ENCODE measurements around the gene FGD6.
A peak's percentile ranks its signal among the peaks of the same experiment; 100 is the strongest.
"Not testable (repeated sequence)": the region's sequence is repeated elsewhere in the genome, so short reads cannot be mapped to it uniquely, and the experiment has no call there.

The FGD6 gene

GRCh38 chr12:95178136-95178535 is 39.1 kb downstream of the FGD6 start:
- no peak for DNase-seq (ENCODE audit: low spot score)

GRCh38 chr12:95177201-95177768 is 40.0 kb downstream of the FGD6 start:
- DNase-seq (ENCODE audit: low spot score), result no peak

DNA sequence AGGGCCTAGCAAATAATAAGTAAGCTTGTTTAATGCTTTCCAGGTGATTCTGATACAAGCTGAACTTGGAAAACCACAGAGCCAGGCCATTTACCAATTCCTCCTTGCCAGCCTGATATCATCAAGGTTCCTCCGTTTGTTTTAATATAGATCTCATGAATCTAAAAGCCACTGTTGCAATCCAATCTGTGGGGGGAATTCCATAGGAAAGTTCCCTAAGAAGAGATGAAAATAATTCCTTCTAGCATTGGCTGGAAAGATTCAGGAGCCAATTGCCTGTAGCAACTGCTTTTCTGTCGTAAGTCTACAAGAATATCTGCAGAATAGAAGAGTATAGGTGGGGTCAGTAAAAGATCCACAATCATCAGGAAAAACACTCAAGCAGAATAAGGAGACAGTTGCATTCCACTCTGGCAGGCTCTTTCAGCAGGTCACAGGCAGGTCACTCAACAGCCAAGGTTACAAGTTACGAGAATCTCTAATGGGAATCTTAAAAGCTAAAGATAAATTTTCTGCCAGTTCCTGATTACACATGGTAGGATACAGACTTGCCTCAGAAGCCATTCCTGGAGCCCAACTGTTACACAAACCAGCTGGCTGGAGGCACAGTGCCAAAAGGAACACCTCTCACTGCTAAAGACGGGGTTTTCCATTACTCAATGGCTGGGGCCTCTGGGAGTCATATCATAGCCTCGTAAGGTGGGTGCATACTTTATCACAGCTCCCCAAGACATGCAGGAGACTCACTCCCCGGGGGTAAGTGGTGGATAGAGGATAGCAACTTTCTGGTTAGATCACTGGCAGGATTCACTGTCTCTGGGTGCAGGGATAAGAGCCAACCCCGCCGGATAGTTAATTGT is 43.6 kb downstream of the FGD6 start:
- DNase-seq (ENCODE audit: low spot score), result peak; percentile 35

DNA sequence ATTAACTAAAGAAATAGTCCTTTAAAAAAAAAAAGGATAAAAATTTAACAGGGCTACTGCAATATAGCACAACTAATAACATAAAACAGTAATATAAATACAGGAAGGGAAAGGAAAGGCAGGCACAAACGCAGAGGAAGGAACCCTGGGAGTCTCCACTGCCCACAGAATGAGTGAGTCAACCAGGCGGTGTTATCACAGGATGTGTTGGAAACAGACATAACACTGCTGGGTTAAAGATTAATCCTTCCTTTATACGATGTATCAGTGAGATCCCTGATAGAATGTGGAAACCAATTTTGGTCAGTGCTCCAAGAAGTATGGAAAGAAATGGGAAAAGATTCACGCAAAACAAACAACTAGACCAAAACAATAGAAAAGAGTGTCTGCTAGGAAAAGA is 47.9 kb downstream of the FGD6 start:
- peak; percentile 77 for DNase-seq (ENCODE audit: low spot score)

DNA sequence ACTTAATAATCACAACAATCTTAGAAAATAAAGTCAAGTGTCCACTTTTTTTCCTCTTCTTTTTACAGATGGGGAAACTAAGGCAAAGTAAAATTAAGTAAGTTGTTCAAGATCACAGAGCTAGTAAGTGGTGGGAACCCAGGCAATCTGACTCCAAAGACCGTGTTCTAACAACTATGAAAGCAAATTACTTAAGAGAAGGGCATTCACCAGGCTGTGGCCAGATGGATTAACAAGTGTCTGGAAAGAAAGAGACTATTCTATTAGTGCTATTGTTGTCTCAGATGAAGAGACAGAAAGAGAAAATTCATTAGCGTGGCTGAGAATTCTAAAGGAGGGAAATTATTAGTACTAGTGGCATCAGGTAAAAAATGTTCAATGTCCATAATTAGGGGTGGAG is 48.5 kb downstream of the FGD6 start:
- DNase-seq (ENCODE audit: low spot score), result no peak

DNA sequence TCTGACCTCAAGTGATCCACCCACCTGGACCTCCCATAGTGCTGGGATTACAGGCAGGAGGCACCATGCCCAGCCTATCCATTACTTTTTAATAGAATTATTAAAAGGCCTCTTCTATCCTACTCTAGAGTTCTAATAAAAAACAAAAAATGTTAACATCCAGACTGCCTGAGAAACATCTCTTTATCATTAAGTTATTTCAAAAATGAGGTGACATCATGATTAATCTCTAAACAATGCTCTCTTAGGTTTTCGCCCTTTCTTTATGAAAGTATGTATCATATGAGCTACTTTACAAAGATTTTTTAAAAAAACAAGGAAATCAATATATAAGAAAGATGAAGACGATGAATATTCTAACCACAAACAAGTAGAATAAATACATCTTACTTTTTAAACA is 52.6 kb downstream of the FGD6 start:
- no peak for DNase-seq (ENCODE audit: low spot score)

GRCh38 chr12:95158919-95159318 is 58.3 kb downstream of the FGD6 start:
- no peak for DNase-seq (ENCODE audit: low spot score)

GRCh38 chr12:95151821-95152220 is 65.4 kb downstream of the FGD6 start:
- DNase-seq (ENCODE audit: low spot score), result no peak

GRCh38 chr12:95151406-95151805 is 65.9 kb downstream of the FGD6 start:
- no peak for DNase-seq (ENCODE audit: low spot score)

DNA sequence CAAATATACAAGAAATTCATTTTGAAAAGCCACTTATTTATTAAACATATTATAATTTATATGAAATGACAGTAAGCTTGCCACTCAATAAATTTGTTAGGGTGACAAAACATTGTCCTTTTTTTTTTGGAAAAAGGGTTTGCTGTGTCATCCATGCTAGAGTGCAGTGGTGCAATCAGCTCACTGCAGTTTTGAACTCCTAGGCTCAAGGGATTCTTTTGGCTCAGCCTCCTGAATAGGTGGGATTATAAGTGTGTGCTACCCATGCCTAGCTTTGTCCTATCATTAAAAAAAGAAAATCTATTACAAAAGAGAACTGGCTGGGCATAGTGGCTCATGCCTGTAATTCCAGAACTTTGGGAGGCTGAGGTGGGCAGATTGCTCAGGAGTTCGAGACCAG is 66.8 kb downstream of the FGD6 start:
- no peak for DNase-seq (ENCODE audit: low spot score)

- DNase-seq (ENCODE audit: low spot score), result no peak
Measured at GRCh38 chr12:95147866-95148265, 69.4 kb downstream of the FGD6 start.

GRCh38 chr12:95146769-95147168 is 70.5 kb downstream of the FGD6 start:
- no peak for DNase-seq (ENCODE audit: low spot score)

- no peak for DNase-seq (ENCODE audit: low spot score)
Measured at GRCh38 chr12:95143621-95144205, 73.6 kb downstream of the FGD6 start.

GRCh38 chr12:95142431-95143151 is 74.7 kb downstream of the FGD6 start:
- DNase-seq (ENCODE audit: low spot score), result no peak

- no peak for DNase-seq (ENCODE audit: low spot score)
Measured at GRCh38 chr12:95141310-95141709, 76.0 kb downstream of the FGD6 start.

DNA sequence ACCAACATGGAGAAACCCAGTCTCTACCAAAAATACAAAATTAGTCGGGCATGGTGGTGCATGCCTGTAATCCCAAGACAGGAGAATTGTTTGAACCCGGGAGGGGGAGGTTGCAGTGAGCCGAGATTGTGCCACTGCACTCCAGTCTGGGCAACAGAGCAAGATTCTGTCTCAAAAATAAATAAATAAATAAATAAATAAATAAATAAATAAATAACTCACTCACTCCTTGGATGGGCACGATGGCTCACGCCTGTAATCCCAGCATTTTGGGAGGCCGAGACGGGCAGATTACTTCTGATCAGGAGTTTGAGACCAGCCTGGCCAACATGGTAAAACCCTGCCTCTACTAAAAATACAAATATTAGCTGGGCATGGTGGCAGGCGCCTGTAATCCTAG is 79.2 kb downstream of the FGD6 start:
- not testable (repeated sequence) for DNase-seq (ENCODE audit: low spot score)

GRCh38 chr12:95136598-95136997 is 80.7 kb downstream of the FGD6 start:
- DNase-seq (ENCODE audit: low spot score), result no peak

DNA sequence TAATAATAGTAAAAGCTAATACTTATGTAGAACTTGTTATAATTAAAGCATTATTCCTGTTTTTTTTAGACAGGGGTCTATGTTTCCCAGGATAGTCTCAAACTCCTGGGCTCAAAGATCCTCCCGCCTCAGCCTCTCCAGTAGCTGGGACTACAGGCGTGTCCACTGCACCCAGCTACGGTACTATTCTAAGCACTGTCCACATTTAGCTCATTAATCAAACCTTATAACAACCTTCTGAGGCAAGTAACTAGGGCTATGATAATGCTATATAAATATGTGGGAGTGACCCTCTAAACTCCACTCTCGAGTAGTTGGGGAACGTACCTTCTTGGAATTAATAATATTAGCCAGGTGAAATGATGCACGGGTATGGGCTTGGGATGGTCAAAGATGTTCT is 83.2 kb downstream of the FGD6 start:
- no peak for DNase-seq (ENCODE audit: low spot score)

DNA sequence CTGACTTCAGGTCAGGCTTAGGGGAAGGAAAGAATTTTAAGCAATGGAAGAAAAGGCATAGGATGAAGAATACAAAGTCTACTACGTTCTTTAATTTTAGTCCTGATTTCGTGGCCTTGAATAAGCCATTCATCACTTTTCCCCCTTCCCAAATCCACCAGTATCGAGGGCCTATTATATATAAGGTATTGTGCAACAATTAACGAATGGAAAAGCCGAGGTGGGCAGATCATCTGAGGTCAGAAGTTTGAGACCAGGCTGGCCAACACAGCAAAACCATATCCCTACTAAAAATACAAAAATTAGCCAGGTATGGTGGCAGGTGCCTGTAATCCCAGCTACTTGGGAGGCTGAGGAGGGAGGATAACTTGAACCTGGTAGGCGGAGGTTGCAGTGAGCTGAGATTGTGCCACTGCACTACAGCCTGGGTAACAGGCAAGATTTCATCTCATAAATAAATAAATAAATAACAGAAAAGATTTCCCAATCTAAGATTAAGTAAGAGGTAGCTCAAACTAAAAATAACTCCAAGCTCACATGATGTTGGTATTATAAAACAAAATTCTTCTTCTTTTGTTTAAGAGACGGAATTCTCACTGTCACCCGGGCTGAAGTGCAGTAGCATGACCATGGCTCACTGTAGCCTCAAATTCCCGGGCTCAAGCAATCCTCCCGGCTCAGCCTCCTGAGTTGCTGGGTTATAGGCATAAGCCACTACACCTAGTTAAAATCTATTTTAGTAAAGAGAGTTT is 85.5 kb downstream of the FGD6 start:
- DNase-seq (ENCODE audit: low spot score), result no peak

DNA sequence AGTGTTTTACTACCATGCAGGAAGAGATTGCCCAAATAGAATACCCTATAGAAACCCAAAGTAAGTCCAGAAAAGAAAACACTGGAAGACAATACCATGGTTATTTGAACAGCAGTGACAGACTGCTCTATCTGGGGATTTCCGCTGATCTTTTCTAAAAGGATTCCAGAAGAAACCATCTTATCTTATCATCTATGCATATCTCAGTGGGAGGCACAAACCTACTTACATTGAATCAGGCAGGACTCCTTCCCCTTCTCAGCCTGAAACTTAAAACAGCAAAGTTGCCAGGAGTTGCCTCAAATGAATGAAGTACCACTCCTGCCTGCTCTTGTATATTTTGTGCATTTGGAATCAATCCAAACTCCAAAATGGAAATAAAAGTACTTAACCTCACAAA is 87.2 kb downstream of the FGD6 start:
- no peak for DNase-seq (ENCODE audit: low spot score)

GRCh38 chr12:95129115-95129514 is 88.2 kb downstream of the FGD6 start:
- DNase-seq (ENCODE audit: low spot score), result no peak

- DNase-seq (ENCODE audit: low spot score), result no peak
Measured at GRCh38 chr12:95126736-95127135, 90.5 kb downstream of the FGD6 start.
